K562 (cell line): ENCODE data around the gene NIPA2. TPM values are rescaled to one million over a fixed set of nuclear protein-coding genes. Genes with fewer than 3 reads are reported as not detected.

Experiments used
- ATAC-seq: fragments of 200-7000 bp; cut with Tn5 transposase; 3 replicates; pipeline ENCODE4 v1.9.1; 2020; ENCODE audit warnings: moderate library complexity
- BruUV-seq: library from RNA; stranded (reverse); fragments of 400-500 nt; replicated peaks from 2 replicates; lab custom pipeline; 2021; lab: Mats Ljungman, UMichigan
- CTCF ChIA-PET: fragments of 300-600 bp; formaldehyde crosslinking; extraction: SDS; loops from one replicate; lab custom pipeline; 2021; ENCODE audit warnings: low intra/inter-chr PET ratio; lab: Yijun Ruan, JAX
- POLR2A ChIA-PET: fragments of 300-600, 350-650 bp; sonication (Branson Sonifier 250); formaldehyde crosslinking; extraction: SDS; loops from one replicate; lab custom pipeline; 2021; ENCODE audit warnings: antibody characterized with exemption, inconsistent platforms; lab: Yijun Ruan, JAX
- DNase-seq, 4 experiments: peaks; one replicate each; pipeline versions ENCODE4 v3.0.0 to v3.0.0-alpha.2; 2011 to 2018; ENCODE audit warnings: low spot score in 3 of 4, mixed read lengths in 3 of 4; ENCODE audit errors: extremely low read depth in 1 of 4
- FAIRE-seq: peaks from 2 replicates; lab custom pipeline; 2011; peaks lifted over from hg19 to GRCh38; lab: Jason Lieb, UNC
- H2AFZ ChIP-seq: 2 replicates; pipeline ENCODE4 v1.6.0; 2011; ENCODE audit warnings: low read depth, low read length, control low read depth, inconsistent platforms
- H3K27ac ChIP-seq: fragments of 200-600 bp; 3 replicates; pipeline ENCODE4 v1.8.0; 2011; ENCODE audit warnings: low read depth, mild to moderate bottlenecking, control low read depth, inconsistent platforms, low read length, moderate library complexity, mixed read lengths; ENCODE audit errors: extremely low read depth
- H3K27me3 ChIP-seq, 2 experiments: fragments of 300-600 bp in 1 of 2; 2 replicates in 1 of 2; 3 replicates in 1 of 2; pipeline versions ENCODE4 v1.6.0 to v1.8.0; 2011; ENCODE audit warnings: inconsistent platforms in 2 of 2, low read length in 2 of 2, mild to moderate bottlenecking in 1 of 2, mixed read lengths in 1 of 2, moderate library complexity in 1 of 2; ENCODE audit not compliant: control insufficient read depth in 2 of 2, insufficient read depth in 2 of 2
- H3K36me3 ChIP-seq: fragments of 300-600 bp; 3 replicates; pipeline ENCODE4 v1.8.0; 2011; ENCODE audit warnings: mild to moderate bottlenecking, low read length, inconsistent platforms; ENCODE audit not compliant: control insufficient read depth, insufficient read depth
- H3K4me1 ChIP-seq, 2 experiments: fragments of 200-600 bp in 1 of 2; replicated peaks in 1 of 2; 2 replicates in 1 of 2; 3 replicates in 1 of 2; pipeline versions ENCODE4 v1.5.1 to v1.8.0; 2011; ENCODE audit warnings: inconsistent platforms in 2 of 2, low read length in 2 of 2, mild to moderate bottlenecking in 1 of 2, mixed read lengths in 1 of 2, moderate library complexity in 1 of 2; ENCODE audit not compliant: control insufficient read depth in 2 of 2, insufficient read depth in 2 of 2
- H3K4me2 ChIP-seq: 2 replicates; pipeline ENCODE4 v1.6.1; 2011; ENCODE audit warnings: low read length, control low read depth, inconsistent platforms, mixed read lengths; ENCODE audit not compliant: insufficient read depth
- H3K4me3 ChIP-seq: fragments of 200-600 bp; sonication (generic), shearing (Covaris generic); 2 replicates; pipeline ENCODE4 v1.5.1; 2016; ENCODE audit warnings: control low read depth, inconsistent platforms
- H3K79me2 ChIP-seq: fragments of 200-600 bp; 3 replicates; pipeline ENCODE4 v1.8.0; 2011; ENCODE audit warnings: low read length, inconsistent platforms; ENCODE audit not compliant: control insufficient read depth, insufficient read depth
- H3K9ac ChIP-seq, 2 experiments: 2 replicates each; pipeline versions ENCODE4 v1.6.0 to v1.6.1; 2011; ENCODE audit warnings: low read depth in 2 of 2, low read length in 2 of 2, control low read depth in 1 of 2, inconsistent platforms in 1 of 2, mild to moderate bottlenecking in 1 of 2, mixed read lengths in 1 of 2; ENCODE audit not compliant: insufficient read depth in 1 of 2
- H3K9me1 ChIP-seq: one replicate; pipeline ENCODE4 v1.6.0; 2011; ENCODE audit warnings: inconsistent platforms, mild to moderate bottlenecking, low read length, moderate library complexity; ENCODE audit not compliant: control insufficient read depth, insufficient read depth
- H3K9me3 ChIP-seq: replicated peaks from 2 replicates; pipeline ENCODE4 v1.5.1; 2011; ENCODE audit warnings: low read depth, low read length, inconsistent platforms; ENCODE audit not compliant: control insufficient read depth, insufficient read depth
- H4K20me1 ChIP-seq: replicated peaks from 2 replicates; pipeline ENCODE4 v1.6.1; 2011; ENCODE audit warnings: low read length, inconsistent platforms, mixed read lengths; ENCODE audit not compliant: control insufficient read depth, insufficient read depth
- ETV6 ChIP-seq, 3 experiments: fragments of 150-350 bp in 1 of 3; sonication (generic) in 1 of 3; formaldehyde crosslinking in 1 of 3; IDR thresholded peaks; 2 replicates each; pipeline versions ENCODE4 v1.6.1 to v1.8.0; 2014 to 2022; ENCODE audit warnings: borderline replicate concordance in 2 of 3, low read depth in 2 of 3, antibody characterized with exemption in 1 of 3, low read length in 1 of 3, mild to moderate bottlenecking in 1 of 3, missing genetic modification reagents in 1 of 3
- FOSL1 ChIP-seq: fragments of 200-800 bp; sonication (Bioruptor generic); conservative IDR thresholded peaks from 2 replicates; pipeline ENCODE4 v1.6.1; 2016; ENCODE audit warnings: missing genetic modification characterization, missing compliant biosample characterization
- FOXA3 ChIP-seq, 2 experiments: fragments of 450-650 bp in 1 of 2; sonication (generic) in 1 of 2; formaldehyde crosslinking; IDR thresholded peaks in 1 of 2; conservative IDR thresholded peaks in 1 of 2; 2 replicates each; pipeline versions ENCODE4 v1.4.0 to v1.8.0; 2020 to 2022; ENCODE audit warnings: mild to moderate bottlenecking in 2 of 2, missing genetic modification reagents in 1 of 2
- MEF2D ChIP-seq: conservative IDR thresholded peaks from 2 replicates; pipeline ENCODE4 v1.6.1; 2016; ENCODE audit warnings: low read depth, missing genetic modification characterization, missing compliant biosample characterization
- MYC ChIP-seq, 2 experiments: fragments of 250-450 bp in 1 of 2; sonication (Bioruptor Pico) in 1 of 2; IDR thresholded peaks; 2 replicates each; pipeline versions ENCODE4 v1.5.1 to v1.6.1; 2012 to 2021; ENCODE audit warnings: low read depth in 2 of 2, borderline replicate concordance in 1 of 2, improper control_type of control experiment in 1 of 2, low read length in 1 of 2, mild to moderate bottlenecking in 1 of 2, moderate library complexity in 1 of 2
- PHF21A ChIP-seq: fragments of 450-650 bp; IDR thresholded peaks from 2 replicates; pipeline ENCODE4 v1.6.1; 2017; ENCODE audit warnings: low read depth, borderline replicate concordance
- RFX7 ChIP-seq: fragments of 250-450 bp; sonication (Bioruptor Pico); IDR thresholded peaks from 2 replicates; pipeline ENCODE4 v1.5.1; 2021; ENCODE audit warnings: mild to moderate bottlenecking
- SLC30A9 ChIP-seq: fragments of 250-450 bp; sonication (Bioruptor Pico); IDR thresholded peaks from 2 replicates; pipeline ENCODE4 v1.8.0; 2022; ENCODE audit warnings: mild to moderate bottlenecking, moderate library complexity
- SMARCA5 ChIP-seq: fragments of 450-650 bp; IDR thresholded peaks from 2 replicates; pipeline ENCODE4 v1.6.1; 2016
- SOX6 ChIP-seq: fragments of 450-650 bp; IDR thresholded peaks from 2 replicates; pipeline ENCODE4 v1.6.1; 2014; ENCODE audit warnings: mild to moderate bottlenecking
- ZBTB1 ChIP-seq: sonication (generic); formaldehyde crosslinking; IDR thresholded peaks from 2 replicates; pipeline ENCODE4 v1.8.1; 2023; ENCODE audit warnings: missing genetic modification reagents, low read depth, mild to moderate bottlenecking, borderline replicate concordance
- ZZZ3 ChIP-seq: fragments of 450-650 bp; IDR thresholded peaks from 2 replicates; pipeline ENCODE4 v1.6.1; 2016; ENCODE audit warnings: antibody characterized with exemption, mild to moderate bottlenecking, moderate library complexity
- WGBS: fragments of 100-300 bp; shearing (Covaris generic); methylation state at CpG from one replicate; pipeline ENCODE4 v1.1.6; 2016; ENCODE audit warnings: low coverage, mixed read lengths; ENCODE audit not compliant: insufficient coverage; ENCODE audit errors: missing lambda C conversion rate; 5-methylcytosine and 5-hydroxymethylcytosine counted together
- in situ Hi-C: fragments of 300-500 bp; cut with MboI; formaldehyde crosslinking; loops from 4 replicates; pipeline ENCODE4 v1.15.0; 2018; ENCODE audit warnings: inconsistent platforms, mixed read lengths
- intact Hi-C: fragments of 100-400 bp; cut with micrococcal nuclease; formaldehyde crosslinking; loops from 2 replicates; pipeline ENCODE4 v1.14.2; 2022
- polyA plus RNA-seq, 8 experiments: library from polyadenylated mRNA; depleted of rRNA in 4 of 8; stranded (reverse) in 5 of 8; unstranded in 3 of 8; fragments of >200 nt; fragmentation: Nextera tagmentation in 2 of 8; fragmentation: Illumina TruSeq in 1 of 8; extraction: Ambion mirVana in 2 of 8; extraction: Trizol in 1 of 8; gene quantifications; 2 replicates each; pipeline versions ENCODE4 v1.2.1 to v1.2.3, GENCODE V29; 2011 to 2014; ENCODE audit warnings: inconsistent platforms in 1 of 8, missing spikeins in 1 of 8
- total RNA-seq, 7 experiments: library from RNA; depleted of rRNA in 6 of 7; stranded (reverse); fragments of >200 nt in 6 of 7; fragmentation: Illumina TruSeq in 2 of 7; extraction: Trizol in 2 of 7; gene quantifications; 2 replicates each; pipeline versions ENCODE4 v1.2.1 to v1.2.3, GENCODE V29; 2011 to 2021; ENCODE audit warnings: low replicate concordance in 1 of 7
- TF ChIP-seq, protein P1 (sequence below): IDR thresholded peaks from 2 replicates; pipeline ENCODE4 v1.6.1; 2011; ENCODE audit warnings: borderline replicate concordance, low read depth, mild to moderate bottlenecking, moderate library complexity, low read length; ENCODE audit not compliant: insufficient read depth, poor library complexity, severe bottlenecking
- TF ChIP-seq, protein P2 (sequence below), 2 experiments: fragments of 450-650 bp; IDR thresholded peaks; 2 replicates each; pipeline ENCODE4 v1.6.1; 2016
- TF ChIP-seq, protein P3 (sequence below): fragments of 250-450 bp; sonication (Bioruptor Pico); IDR thresholded peaks from 2 replicates; pipeline ENCODE4 v1.4.0; 2020; ENCODE audit warnings: mild to moderate bottlenecking, moderate library complexity

The NIPA2 gene
- total and polyA plus RNA-seq, 9 of the 15 experiments (the other 6 are each of a cell fraction or from before 2014, with no cell fraction given), result 18.7 to 107 (median 87.3) TPM

DNA sequence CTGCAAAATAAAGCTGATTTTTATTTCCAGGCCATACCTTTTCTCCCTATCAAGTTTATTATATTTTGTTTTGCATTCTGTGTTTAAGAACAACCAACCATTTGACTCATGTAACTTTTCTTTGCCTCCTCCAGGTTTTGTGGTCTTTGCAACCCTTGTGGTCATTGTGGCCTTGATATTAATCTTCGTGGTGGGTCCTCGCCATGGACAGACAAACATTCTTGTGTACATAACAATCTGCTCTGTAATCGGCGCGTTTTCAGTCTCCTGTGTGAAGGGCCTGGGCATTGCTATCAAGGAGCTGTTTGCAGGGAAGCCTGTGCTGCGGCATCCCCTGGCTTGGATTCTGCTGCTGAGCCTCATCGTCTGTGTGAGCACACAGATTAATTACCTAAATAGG lies 27.6 kb downstream of the NIPA2 start:
- Histone ChIP-seq H3K4me2 (no peak overlapping the region), H4K20me1 (no peaks in the 10 kb centered on the region), H3K36me3 (peaks cover 93% of the 10 kb centered on the region), H3K9ac (no peak overlapping the region), H3K9me1 (no peaks in the 10 kb centered on the region), H2AFZ (no peak overlapping the region), H3K79me2 (peaks cover 15% of the 10 kb centered on the region; the same call in 1 of the 3 replicates), H3K27ac (no peak overlapping the region), H3K27me3 (no peaks in the 10 kb centered on the region), H3K9me3 (no peaks in the 10 kb centered on the region), H3K4me3 (no peak overlapping the region), H3K4me1 (no peaks in the 10 kb centered on the region)
- in situ Hi-C loops, result no loop called here
- CTCF ChIA-PET, result no interaction called here
- ATAC-seq (no peak), FAIRE-seq (no peak), DNase-seq (no peak)
- POLR2A ChIA-PET, result no interaction called here
- whole genome bisulfite sequencing, result 66% methylated on average over 7 of the region's 7 CpGs
- BruUV-seq, result no TSS peak
- intact Hi-C loops, result no loop called here
- no peak for TF ChIP-seq MYC (IDR thresholded peaks at IDR 0.05; ENCODE audit: low read depth, low read length)
- no peak for TF ChIP-seq MYC (CRISPR knock-in tag; IDR thresholded peaks at IDR 0.05; ENCODE audit: borderline replicate concordance, low read depth)
- no peak for TF ChIP-seq RFX7 (CRISPR knock-in tag)
- 0 out of 2 replicates have a peak, but pooled peaks have one; percentile 42 for TF ChIP-seq FOSL1 (tag)
- TF ChIP-seq, protein P1, sequence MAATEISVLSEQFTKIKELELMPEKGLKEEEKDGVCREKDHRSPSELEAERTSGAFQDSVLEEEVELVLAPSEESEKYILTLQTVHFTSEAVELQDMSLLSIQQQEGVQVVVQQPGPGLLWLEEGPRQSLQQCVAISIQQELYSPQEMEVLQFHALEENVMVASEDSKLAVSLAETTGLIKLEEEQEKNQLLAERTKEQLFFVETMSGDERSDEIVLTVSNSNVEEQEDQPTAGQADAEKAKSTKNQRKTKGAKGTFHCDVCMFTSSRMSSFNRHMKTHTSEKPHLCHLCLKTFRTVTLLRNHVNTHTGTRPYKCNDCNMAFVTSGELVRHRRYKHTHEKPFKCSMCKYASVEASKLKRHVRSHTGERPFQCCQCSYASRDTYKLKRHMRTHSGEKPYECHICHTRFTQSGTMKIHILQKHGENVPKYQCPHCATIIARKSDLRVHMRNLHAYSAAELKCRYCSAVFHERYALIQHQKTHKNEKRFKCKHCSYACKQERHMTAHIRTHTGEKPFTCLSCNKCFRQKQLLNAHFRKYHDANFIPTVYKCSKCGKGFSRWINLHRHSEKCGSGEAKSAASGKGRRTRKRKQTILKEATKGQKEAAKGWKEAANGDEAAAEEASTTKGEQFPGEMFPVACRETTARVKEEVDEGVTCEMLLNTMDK, result no peak
- peak in 1 of 2 experiments; percentile 83; a peak in 2 of 4 replicates for TF ChIP-seq FOXA3 (CRISPR knock-in tag; conservative IDR thresholded peaks at IDR 0.05 in 1 of 2, IDR thresholded peaks at IDR 0.05 in 1 of 2)
- TF ChIP-seq, protein P2, sequence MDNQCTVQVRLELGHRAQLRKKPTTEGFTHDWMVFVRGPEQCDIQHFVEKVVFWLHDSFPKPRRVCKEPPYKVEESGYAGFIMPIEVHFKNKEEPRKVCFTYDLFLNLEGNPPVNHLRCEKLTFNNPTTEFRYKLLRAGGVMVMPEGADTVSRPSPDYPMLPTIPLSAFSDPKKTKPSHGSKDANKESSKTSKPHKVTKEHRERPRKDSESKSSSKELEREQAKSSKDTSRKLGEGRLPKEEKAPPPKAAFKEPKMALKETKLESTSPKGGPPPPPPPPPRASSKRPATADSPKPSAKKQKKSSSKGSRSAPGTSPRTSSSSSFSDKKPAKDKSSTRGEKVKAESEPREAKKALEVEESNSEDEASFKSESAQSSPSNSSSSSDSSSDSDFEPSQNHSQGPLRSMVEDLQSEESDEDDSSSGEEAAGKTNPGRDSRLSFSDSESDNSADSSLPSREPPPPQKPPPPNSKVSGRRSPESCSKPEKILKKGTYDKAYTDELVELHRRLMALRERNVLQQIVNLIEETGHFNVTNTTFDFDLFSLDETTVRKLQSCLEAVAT (IDR thresholded peaks at IDR 0.05), result peak in 1 of 2 experiments; percentile 67; a peak in 1 of 4 replicates
- no peak for TF ChIP-seq ETV6 (IDR thresholded peaks at IDR 0.05; ENCODE audit: borderline replicate concordance in 1 of 2, low read depth in 2 of 2, low read length in 1 of 2)
- no peak for TF ChIP-seq ETV6 (CRISPR knock-in tag; IDR thresholded peaks at IDR 0.05; ENCODE audit: borderline replicate concordance)
- no peak for TF ChIP-seq SMARCA5
- TF ChIP-seq ZZZ3, result no peak
- no peak for TF ChIP-seq SLC30A9
- TF ChIP-seq, protein P3, sequence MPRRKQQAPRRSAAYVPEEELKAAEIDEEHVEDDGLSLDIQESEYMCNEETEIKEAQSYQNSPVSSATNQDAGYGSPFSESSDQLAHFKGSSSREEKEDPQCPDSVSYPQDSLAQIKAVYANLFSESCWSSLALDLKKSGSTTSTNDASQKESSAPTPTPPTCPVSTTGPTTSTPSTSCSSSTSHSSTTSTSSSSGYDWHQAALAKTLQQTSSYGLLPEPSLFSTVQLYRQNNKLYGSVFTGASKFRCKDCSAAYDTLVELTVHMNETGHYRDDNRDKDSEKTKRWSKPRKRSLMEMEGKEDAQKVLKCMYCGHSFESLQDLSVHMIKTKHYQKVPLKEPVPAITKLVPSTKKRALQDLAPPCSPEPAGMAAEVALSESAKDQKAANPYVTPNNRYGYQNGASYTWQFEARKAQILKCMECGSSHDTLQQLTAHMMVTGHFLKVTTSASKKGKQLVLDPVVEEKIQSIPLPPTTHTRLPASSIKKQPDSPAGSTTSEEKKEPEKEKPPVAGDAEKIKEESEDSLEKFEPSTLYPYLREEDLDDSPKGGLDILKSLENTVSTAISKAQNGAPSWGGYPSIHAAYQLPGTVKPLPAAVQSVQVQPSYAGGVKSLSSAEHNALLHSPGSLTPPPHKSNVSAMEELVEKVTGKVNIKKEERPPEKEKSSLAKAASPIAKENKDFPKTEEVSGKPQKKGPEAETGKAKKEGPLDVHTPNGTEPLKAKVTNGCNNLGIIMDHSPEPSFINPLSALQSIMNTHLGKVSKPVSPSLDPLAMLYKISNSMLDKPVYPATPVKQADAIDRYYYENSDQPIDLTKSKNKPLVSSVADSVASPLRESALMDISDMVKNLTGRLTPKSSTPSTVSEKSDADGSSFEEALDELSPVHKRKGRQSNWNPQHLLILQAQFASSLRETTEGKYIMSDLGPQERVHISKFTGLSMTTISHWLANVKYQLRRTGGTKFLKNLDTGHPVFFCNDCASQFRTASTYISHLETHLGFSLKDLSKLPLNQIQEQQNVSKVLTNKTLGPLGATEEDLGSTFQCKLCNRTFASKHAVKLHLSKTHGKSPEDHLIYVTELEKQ (CRISPR knock-in tag), result no peak
- TF ChIP-seq MEF2D (tag), result no peak
- no peak for TF ChIP-seq PHF21A
- TF ChIP-seq SOX6, result peak; percentile 29; the same call in 1 of the 2 replicates
- TF ChIP-seq ZBTB1 (CRISPR knock-in tag), result 0 out of 2 replicates have a peak, but pooled peaks have one; percentile 31
